ENCODE measurements around the gene PTGIR. TPM values are rescaled to one million over a fixed set of nuclear protein-coding genes. Genes with fewer than 3 reads are reported as not detected.

Gene PTGIR
- total and polyA plus RNA-seq, 2 of the 4 experiments (the other 2 are of a cell fraction), result 0.54 to 5.3 TPM

DNA sequence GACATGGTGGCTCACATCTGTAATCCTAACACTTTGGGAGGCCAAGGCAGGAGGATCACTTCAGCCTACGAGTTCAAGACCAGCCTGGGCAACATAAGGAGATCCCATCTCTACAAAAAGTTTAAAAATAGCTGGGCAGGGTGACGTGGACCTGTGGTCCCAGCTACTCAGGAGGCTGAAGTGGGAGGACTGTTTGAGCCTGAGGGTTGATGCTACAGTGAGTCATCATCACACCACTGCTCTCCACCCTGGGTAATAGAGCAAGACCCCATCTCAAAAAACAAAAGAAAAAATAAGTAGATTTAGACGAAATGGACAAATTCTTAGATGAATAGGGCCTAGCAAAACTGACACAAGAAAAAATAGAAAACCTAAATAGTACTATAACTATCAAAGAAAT, 21.5 kb upstream of the PTGIR start:
- dilution Hi-C loops (cut with HindIII; ENCODE audit: low sequenced_read_pairs, unreplicated experiment) (no loop called here), in situ Hi-C loops (cut with MboI; ENCODE audit: low sequenced_read_pairs) (no loop called here), intact Hi-C loops (cut with micrococcal nuclease) (no loop called here)
- Histone ChIP-seq H3K36me3 (ENCODE audit: control insufficient read depth, insufficient read depth, low read length) (peaks cover 5% of the 10 kb centered on the region; the same call in 1 of the 2 replicates), H3K9me1 (ENCODE audit: insufficient read depth, low read length) (no peaks in the 10 kb centered on the region), H4K20me1 (ENCODE audit: insufficient read depth, low read length) (no peaks in the 10 kb centered on the region), H3K14ac (replicated peaks; ENCODE audit: low read depth, low read length) (no peak overlapping the region), H3K79me1 (ENCODE audit: low read depth in 1 of 2, low read length in 2 of 2) (no peaks in the 10 kb centered on the region), H3K27me3 (ENCODE audit: control insufficient read depth, insufficient read depth, low read length) (no peaks in the 10 kb centered on the region), H3K4me3 (ENCODE audit: insufficient read depth, low read depth, low read length) (no peak overlapping the region), H3K4me1 (ENCODE audit: control insufficient read depth, insufficient read depth, low read length) (no peaks in the 10 kb centered on the region), H4K91ac (ENCODE audit: insufficient read depth, low read depth, low read length) (no peak overlapping the region), H4K8ac (ENCODE audit: low read depth in 2 of 2, low read length in 2 of 2) (no peak overlapping the region), H3K23ac (ENCODE audit: low read depth, low read length) (no peak overlapping the region), H3K27ac (ENCODE audit: insufficient read depth, low read length) (no peak overlapping the region), H3K9me3 (ENCODE audit: control insufficient read depth, insufficient read depth, low read length) (peaks cover 7% of the 10 kb centered on the region), H3K9ac (ENCODE audit: low read depth, low read length) (no peak overlapping the region), H2BK5ac (ENCODE audit: low read depth, low read length, poor library complexity, severe bottlenecking) (no peak overlapping the region), H2BK15ac (ENCODE audit: low read depth, low read length) (no peak overlapping the region), H2AK9ac (replicated peaks; ENCODE audit: low read depth, low read length, poor library complexity) (no peak overlapping the region), H2BK20ac (ENCODE audit: low read depth, low read length) (no peak overlapping the region), H2AK5ac (ENCODE audit: low read depth, low read length) (no peak overlapping the region), H2BK120ac (ENCODE audit: low read depth, low read length) (no peak overlapping the region), H3K18ac (ENCODE audit: low read depth, low read length) (no peak overlapping the region), H2AFZ (replicated peaks; ENCODE audit: low read length, poor library complexity) (no peak overlapping the region), H3K56ac (ENCODE audit: extremely low read depth, insufficient read depth, low read length) (no peak overlapping the region), H4K5ac (ENCODE audit: low read depth, low read length) (no peak overlapping the region), H3K4me2 (ENCODE audit: low read depth, low read length) (no peak overlapping the region), H3K4ac (ENCODE audit: low read depth, low read length) (no peak overlapping the region)
- no TSS peak for BruUV-seq (replicated peaks)
- TF ChIP-seq, protein P1, sequence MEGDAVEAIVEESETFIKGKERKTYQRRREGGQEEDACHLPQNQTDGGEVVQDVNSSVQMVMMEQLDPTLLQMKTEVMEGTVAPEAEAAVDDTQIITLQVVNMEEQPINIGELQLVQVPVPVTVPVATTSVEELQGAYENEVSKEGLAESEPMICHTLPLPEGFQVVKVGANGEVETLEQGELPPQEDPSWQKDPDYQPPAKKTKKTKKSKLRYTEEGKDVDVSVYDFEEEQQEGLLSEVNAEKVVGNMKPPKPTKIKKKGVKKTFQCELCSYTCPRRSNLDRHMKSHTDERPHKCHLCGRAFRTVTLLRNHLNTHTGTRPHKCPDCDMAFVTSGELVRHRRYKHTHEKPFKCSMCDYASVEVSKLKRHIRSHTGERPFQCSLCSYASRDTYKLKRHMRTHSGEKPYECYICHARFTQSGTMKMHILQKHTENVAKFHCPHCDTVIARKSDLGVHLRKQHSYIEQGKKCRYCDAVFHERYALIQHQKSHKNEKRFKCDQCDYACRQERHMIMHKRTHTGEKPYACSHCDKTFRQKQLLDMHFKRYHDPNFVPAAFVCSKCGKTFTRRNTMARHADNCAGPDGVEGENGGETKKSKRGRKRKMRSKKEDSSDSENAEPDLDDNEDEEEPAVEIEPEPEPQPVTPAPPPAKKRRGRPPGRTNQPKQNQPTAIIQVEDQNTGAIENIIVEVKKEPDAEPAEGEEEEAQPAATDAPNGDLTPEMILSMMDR (conservative IDR thresholded peaks at IDR 0.05; ENCODE audit: low read depth, low read length), result no peak
- TF ChIP-seq MAFK (IDR thresholded peaks at IDR 0.05; ENCODE audit: low read depth, low read length) (no peak), MAZ (IDR thresholded peaks at IDR 0.05; ENCODE audit: borderline replicate concordance, low read depth, low read length) (no peak)
- ATAC-seq (ENCODE audit: low read depth) (no peak), DNase-seq (no peak)
- no CpG with 5 or more reads among the region's 3 CpGs for WGBS, 2 experiments (ENCODE audit: extremely low coverage in 2 of 2, insufficient read length in 1 of 2)
- ChIA-PET CTCF (interaction anchor here (0.6 kb wide), 1 partner anchor 53 kb away, joined by 4 read pairs; no protein-coding TSS in a partner anchor), POLR2A (ENCODE audit: unreplicated experiment) (no interaction called here)
